HEK293 (cell line): ENCODE data around the gene COL24A1.

Source experiments
- KLF16 ChIP-seq: fragments of 450-650 bp; formaldehyde crosslinking; IDR thresholded peaks from 2 replicates; pipeline ENCODE4 v1.5.1; 2017; ENCODE audit warnings: missing biosample characterization, missing genetic modification characterization
- ZNF10 ChIP-seq: fragments of 450-650 bp; formaldehyde crosslinking; IDR thresholded peaks from 2 replicates; pipeline ENCODE4 v1.5.1; 2017; ENCODE audit warnings: missing biosample characterization, missing genetic modification characterization
- TF ChIP-seq, protein P1 (sequence below): fragments of 450-650 bp; formaldehyde crosslinking; IDR thresholded peaks from 2 replicates; pipeline ENCODE4 v1.5.1; 2016; ENCODE audit warnings: missing biosample characterization, missing genetic modification characterization
- TF ChIP-seq, protein P2 (sequence below): fragments of 450-650 bp; formaldehyde crosslinking; IDR thresholded peaks from 2 replicates; pipeline ENCODE4 v1.5.1; 2016; ENCODE audit warnings: missing biosample characterization, missing genetic modification characterization
- TF ChIP-seq, protein P3 (sequence below): fragments of 450-650 bp; formaldehyde crosslinking; IDR thresholded peaks from 2 replicates; pipeline ENCODE4 v1.5.1; 2017; ENCODE audit warnings: missing biosample characterization, mild to moderate bottlenecking, missing genetic modification characterization, moderate library complexity
- TF ChIP-seq, protein P4 (sequence below): fragments of 450-650 bp; formaldehyde crosslinking; IDR thresholded peaks from 2 replicates; pipeline ENCODE4; 2016; ENCODE audit warnings: missing biosample characterization, missing genetic modification characterization

DNA sequence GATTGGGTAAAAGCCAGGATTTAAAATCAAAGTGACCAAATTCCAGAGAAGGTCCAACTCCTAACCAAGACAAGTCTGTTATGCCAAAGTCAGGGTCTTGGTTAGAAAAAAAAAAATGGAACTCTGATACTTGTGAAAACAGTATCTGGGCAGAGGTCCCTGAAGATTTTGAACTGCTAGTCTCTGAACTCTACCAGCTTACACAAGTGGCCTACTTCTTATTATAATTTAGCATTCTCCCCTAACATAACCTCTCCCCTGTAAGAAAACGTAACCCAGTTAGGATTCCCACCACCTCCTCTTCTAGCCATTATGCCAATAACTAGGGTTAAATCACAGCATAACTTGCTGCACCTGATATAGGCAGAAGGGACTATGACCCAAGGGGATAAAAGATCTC is 220.5 kb downstream of the COL24A1 start:
- TF ChIP-seq KLF16 (tag by site-specific recombination), result no peak
- TF ChIP-seq, protein P1, sequence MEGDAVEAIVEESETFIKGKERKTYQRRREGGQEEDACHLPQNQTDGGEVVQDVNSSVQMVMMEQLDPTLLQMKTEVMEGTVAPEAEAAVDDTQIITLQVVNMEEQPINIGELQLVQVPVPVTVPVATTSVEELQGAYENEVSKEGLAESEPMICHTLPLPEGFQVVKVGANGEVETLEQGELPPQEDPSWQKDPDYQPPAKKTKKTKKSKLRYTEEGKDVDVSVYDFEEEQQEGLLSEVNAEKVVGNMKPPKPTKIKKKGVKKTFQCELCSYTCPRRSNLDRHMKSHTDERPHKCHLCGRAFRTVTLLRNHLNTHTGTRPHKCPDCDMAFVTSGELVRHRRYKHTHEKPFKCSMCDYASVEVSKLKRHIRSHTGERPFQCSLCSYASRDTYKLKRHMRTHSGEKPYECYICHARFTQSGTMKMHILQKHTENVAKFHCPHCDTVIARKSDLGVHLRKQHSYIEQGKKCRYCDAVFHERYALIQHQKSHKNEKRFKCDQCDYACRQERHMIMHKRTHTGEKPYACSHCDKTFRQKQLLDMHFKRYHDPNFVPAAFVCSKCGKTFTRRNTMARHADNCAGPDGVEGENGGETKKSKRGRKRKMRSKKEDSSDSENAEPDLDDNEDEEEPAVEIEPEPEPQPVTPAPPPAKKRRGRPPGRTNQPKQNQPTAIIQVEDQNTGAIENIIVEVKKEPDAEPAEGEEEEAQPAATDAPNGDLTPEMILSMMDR (tag by site-specific recombination), result no peak
- TF ChIP-seq, protein P2, sequence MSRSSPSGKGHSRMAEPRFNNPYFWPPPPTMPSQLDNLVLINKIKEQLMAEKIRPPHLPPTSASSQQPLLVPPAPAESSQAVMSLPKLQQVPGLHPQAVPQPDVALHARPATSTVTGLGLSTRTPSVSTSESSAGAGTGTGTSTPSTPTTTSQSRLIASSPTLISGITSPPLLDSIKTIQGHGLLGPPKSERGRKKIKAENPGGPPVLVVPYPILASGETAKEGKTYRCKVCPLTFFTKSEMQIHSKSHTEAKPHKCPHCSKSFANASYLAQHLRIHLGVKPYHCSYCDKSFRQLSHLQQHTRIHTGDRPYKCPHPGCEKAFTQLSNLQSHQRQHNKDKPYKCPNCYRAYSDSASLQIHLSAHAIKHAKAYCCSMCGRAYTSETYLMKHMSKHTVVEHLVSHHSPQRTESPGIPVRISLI (tag by site-specific recombination), result no peak
- TF ChIP-seq, protein P3, sequence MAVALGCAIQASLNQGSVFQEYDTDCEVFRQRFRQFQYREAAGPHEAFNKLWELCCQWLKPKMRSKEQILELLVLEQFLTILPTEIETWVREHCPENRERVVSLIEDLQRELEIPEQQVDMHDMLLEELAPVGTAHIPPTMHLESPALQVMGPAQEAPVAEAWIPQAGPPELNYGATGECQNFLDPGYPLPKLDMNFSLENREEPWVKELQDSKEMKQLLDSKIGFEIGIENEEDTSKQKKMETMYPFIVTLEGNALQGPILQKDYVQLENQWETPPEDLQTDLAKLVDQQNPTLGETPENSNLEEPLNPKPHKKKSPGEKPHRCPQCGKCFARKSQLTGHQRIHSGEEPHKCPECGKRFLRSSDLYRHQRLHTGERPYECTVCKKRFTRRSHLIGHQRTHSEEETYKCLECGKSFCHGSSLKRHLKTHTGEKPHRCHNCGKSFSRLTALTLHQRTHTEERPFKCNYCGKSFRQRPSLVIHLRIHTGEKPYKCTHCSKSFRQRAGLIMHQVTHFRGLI (tag by site-specific recombination), result no peak
- no peak for TF ChIP-seq ZNF10
- TF ChIP-seq, protein P4, sequence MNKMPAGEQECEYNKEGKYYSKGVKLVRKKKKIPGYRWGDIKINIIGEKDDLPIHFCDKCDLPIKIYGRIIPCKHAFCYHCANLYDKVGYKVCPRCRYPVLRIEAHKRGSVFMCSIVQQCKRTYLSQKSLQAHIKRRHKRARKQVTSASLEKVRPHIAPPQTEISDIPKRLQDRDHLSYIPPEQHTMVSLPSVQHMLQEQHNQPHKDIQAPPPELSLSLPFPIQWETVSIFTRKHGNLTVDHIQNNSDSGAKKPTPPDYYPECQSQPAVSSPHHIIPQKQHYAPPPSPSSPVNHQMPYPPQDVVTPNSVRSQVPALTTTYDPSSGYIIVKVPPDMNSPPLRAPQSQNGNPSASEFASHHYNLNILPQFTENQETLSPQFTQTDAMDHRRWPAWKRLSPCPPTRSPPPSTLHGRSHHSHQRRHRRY (tag by site-specific recombination), result no peak
